Mammary epithelial cell (primary cell): ENCODE results near the gene SERPINI1.

Experiments
- CTCF ChIP-seq, 2 donors: IDR thresholded peaks in 1 of 2; conservative IDR thresholded peaks in 1 of 2; 2 replicates each; pipeline ENCODE4 v1.5.1; 2011 to 2012; ENCODE audit warnings: inconsistent platforms in 2 of 2, low read length in 2 of 2, mild to moderate bottlenecking in 2 of 2, control low read depth in 1 of 2, low read depth in 1 of 2; ENCODE audit not compliant: insufficient read depth in 1 of 2; ENCODE audit errors: extremely low read depth in 1 of 2
- EZH2 ChIP-seq: IDR thresholded peaks from 2 replicates; pipeline ENCODE4 v1.6.1; 2012; ENCODE audit warnings: low read length, inconsistent platforms, borderline replicate concordance

- TF ChIP-seq CTCF (conservative IDR thresholded peaks at IDR 0.05 in 1 of 2, IDR thresholded peaks at IDR 0.05 in 1 of 2; ENCODE audit: extremely low read depth in 1 of 2, insufficient read depth in 1 of 2, low read depth in 1 of 2, low read length in 2 of 2): no peak
- no peak for TF ChIP-seq EZH2
Observed at GRCh38 chr3:167866331-167866730, 130.8 kb downstream of the SERPINI1 start.
